IPS DF 19.7 (cell line): ENCODE results near the gene CRYBG1.
A peak's percentile ranks its signal among the peaks of the same experiment; 100 is the strongest.

Source experiments
- DNase-seq: peaks from one replicate; pipeline ENCODE4 v3.0.0-alpha.2; 2013; ENCODE audit warnings: low read depth, low spot score

The CRYBG1 gene

DNA sequence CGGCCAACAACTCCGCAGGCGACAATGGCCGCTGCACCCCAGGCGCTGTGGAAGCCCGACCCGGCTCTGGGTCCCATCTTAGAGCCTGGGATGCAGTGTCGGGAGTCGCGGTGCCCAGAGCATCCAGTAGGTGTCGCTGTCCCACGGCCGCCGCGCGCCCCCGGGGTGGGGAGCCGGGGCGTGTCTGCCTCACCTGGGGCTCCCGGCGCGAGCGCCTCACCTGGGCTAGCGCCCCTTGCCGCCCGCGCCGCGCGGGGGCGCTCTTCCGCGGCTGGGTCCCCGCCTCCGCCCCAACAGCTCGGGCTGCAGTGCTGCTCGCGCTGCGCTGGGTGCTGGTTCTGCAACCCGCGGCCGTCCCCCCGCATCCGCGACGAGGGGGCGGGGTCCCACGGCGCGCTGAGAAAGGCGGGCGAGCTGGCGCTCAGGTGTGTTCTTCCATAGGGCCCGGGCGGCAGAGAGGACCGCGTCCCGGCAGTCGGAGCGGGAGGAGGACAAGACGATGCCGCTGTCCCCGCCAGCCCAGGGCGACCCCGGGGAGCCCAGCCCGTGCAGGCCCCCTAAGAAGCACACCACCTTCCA is at the start of gene CRYBG1:
Gene CRYBG1, plus strand, starts transcription at position 308 of the 579 bp plus-strand sequence. Its CDS starts 192 bp downstream, at position 500.
- DNase-seq: no peak

DNA sequence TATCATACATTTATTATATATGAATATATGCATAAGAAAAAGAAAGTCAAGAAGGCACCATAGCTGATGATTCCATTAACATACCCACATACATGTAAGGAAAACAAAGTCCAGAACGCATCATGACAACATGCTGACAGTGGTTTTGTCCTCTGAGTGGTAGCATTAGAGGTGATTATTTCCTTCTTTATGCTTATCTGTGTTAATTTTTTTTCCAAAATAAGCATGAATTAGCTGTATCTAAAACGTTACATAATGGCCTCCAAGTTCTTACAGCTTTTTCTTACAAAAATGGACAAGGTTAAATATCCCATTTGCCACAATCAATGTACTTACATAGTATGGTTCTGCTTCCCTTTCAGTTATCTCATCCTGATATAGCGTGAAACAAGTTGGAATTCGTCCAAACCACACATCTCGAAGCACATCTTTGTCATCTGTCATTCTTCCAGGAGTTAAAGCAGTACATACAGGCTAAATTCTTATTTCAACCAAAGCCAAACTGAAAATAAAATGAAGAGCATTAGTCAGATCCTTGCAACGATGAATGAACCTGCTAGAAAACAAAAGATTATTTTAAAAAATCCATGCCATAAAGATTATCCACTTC is 44.6 kb upstream of the CRYBG1 start:
- DNase-seq: no peak

GRCh38 chr6:106316375-106316766 is 44.1 kb upstream of the CRYBG1 start:
- no peak for DNase-seq

DNA sequence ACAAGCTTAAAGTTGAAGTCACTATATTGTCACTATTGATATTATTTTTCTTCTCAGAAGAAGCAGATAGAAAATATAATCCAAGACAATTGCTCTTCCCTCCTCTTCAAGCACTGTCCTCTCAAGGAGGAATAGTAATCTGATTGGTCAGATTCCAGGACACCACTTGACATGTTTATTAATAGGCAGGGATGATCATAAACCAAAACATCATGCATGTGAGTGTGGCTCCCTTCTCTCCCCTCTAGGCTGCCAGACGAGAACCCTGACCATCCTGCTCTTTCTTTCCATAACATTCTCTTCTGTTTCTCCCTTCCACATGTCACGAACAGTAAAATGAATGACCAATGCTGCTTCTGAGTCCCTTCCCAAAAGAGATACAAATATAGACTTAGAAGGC is 42.5 kb upstream of the CRYBG1 start:
- DNase-seq: no peak

DNA sequence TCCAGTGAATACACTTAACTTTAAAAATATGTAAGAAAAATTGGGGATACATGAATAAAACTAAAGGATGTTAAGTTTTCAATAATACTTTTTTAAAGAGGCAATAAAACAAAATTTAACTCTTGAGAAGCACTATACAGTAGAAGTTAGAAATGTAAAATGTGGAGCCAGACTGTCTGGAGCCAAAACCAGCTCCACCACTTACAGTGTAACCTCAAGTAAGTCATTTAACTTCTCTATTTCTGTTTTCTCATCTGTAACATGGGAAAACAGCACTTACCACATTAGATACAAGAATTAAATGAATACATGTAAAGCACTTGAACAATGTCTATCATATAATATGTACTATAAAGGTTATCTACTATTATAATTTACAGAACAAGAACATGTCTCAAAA is 41.7 kb upstream of the CRYBG1 start:
- no peak for DNase-seq

DNA sequence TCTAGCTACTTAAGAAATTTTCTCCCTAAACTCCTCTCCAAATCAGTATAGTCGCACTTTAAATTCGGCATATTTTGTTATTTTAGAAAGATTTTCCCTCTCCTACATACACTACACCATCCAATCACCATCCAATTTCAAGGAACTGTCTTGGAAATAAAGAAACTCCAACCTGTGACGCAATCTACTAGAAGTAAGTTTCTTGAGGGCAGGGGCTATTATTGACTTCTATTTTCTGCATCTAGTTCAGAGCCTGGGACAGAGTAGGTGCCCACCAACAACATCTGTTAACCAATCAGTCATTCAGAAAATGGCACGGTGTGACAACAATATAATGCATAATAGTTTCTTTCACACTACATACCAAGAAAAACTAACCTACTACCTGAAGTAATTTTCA is 38.6 kb upstream of the CRYBG1 start:
- DNase-seq: no peak

GRCh38 chr6:106324726-106325335 is 35.7 kb upstream of the CRYBG1 start:
- DNase-seq: no peak

GRCh38 chr6:106325336-106326178 is 35.0 kb upstream of the CRYBG1 start, which contains the start of gene ATG5:
Gene ATG5 (minus strand): TSS chr6:106325760. CDS start chr6:106316208, 9,552 bp downstream.
- DNase-seq: peak; percentile 95

GRCh38 chr6:106334646-106335448 is 25.7 kb upstream of the CRYBG1 start:
- peak; percentile 9 for DNase-seq

GRCh38 chr6:106339334-106340029 is 21.0 kb upstream of the CRYBG1 start:
- DNase-seq: no peak

- no peak for DNase-seq
Observed at GRCh38 chr6:106347219-106347618, 13.3 kb upstream of the CRYBG1 start.

- DNase-seq: no peak
Observed at GRCh38 chr6:106356378-106356777, 4.1 kb upstream of the CRYBG1 start.

GRCh38 chr6:106359959-106360409 is 533 bp upstream of the CRYBG1 start:
- no peak for DNase-seq

- no peak for DNase-seq
Observed at GRCh38 chr6:106360989-106361430, 493 bp downstream of the CRYBG1 start.

- no peak for DNase-seq
Observed at GRCh38 chr6:106363401-106364138, 3.1 kb downstream of the CRYBG1 start.

DNA sequence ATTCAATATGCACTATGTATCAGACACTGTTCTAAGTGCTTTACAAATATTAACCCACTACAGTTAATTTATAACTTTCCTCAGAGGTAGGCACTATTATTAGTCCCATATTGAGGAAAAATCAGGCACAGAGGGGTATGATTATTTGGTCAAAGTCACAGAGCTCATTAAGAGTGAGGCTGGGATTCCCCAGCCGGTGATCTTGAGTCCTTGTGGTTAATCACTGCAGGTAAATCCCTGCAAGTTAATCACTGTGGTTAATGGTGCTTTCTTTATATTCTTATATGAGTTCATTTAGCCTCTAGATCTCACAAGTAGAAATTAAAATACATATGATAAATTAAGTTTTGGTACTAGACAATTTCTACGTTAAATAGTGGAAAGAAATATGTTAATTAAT is 9.2 kb downstream of the CRYBG1 start:
- DNase-seq: no peak

GRCh38 chr6:106370639-106371038 is 10.1 kb downstream of the CRYBG1 start:
- no peak for DNase-seq

GRCh38 chr6:106372838-106373501 is 12.5 kb downstream of the CRYBG1 start:
- DNase-seq: no peak

GRCh38 chr6:106373502-106374239 is 13.2 kb downstream of the CRYBG1 start:
- no peak for DNase-seq
